ENCODE data around the gene KHDC4. TPM values are rescaled to one million over a fixed set of nuclear protein-coding genes. Genes with fewer than 3 reads are reported as not detected.

KHDC4 gene
- total and polyA plus RNA-seq, 2 experiments from 2014 or later = 47.1 to 57.7 TPM

DNA sequence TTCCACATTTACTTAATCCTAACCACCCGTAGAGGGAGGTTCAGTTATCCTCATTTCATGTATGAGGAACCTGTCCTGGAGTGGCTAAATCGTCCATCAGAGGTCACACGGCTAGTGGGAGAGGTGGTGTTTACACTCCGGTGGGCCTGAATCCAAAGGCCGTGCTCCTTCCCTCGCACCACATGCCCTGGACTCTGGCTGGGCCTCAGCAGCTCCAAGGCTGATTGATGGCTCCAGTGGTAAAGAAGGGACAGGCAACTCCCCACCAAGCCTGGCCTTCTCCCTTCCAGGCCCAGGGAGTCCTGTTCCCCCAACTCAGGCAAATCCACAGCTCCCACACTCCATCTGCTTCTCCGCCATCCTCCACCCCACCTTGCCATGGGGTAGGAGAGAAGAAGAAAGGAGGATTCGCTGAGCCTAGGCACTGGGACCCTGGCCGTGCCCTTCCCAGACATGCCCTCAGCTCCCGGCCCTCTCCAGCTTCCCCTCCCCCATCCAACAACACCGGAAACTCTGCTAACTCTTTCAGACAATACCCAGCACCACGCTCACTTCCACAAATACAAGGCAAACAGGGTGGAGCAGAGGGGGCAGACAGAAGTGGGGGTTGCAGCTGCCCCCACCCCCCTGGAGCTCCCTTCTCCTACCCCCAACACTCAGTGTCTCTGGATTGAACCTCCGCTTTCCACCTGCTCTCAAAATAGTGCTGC is 33.3 kb upstream of the KHDC4 start:
- Mint-ChIP-seq H3K4me1 (peaks cover 59% of the 10 kb centered on the region), H3K4me3 (peak overlapping the region; percentile 30), H3K27ac (peak overlapping the region; percentile 78), H3K36me3 (ENCODE audit: low read depth) (peaks cover 61% of the 10 kb centered on the region), H3K9me3 (no peaks in the 10 kb centered on the region), H3K27me3 (ENCODE audit: insufficient read depth, low read depth, poor library complexity) (peaks cover 13% of the 10 kb centered on the region)
- peaks cover 16% of the 10 kb centered on the region for H3K36me3 ChIP-seq (ENCODE audit: insufficient read depth)
- ATAC-seq (peak; percentile 41), DNase-seq (ENCODE audit: low spot score) (peak; percentile 69)
- H3K27ac ChIP-seq (ENCODE audit: low read depth) = peak overlapping the region; percentile 78
- peaks cover 33% of the 10 kb centered on the region for H4K20me1 ChIP-seq (replicated peaks; ENCODE audit: insufficient read depth)
- H3K27me3 ChIP-seq (ENCODE audit: insufficient read depth) = no peaks in the 10 kb centered on the region
- no peak for TF ChIP-seq EZH2phosphoT487 (IDR thresholded peaks at IDR 0.05; ENCODE audit: unreplicated experiment)
- TF ChIP-seq, protein P1, sequence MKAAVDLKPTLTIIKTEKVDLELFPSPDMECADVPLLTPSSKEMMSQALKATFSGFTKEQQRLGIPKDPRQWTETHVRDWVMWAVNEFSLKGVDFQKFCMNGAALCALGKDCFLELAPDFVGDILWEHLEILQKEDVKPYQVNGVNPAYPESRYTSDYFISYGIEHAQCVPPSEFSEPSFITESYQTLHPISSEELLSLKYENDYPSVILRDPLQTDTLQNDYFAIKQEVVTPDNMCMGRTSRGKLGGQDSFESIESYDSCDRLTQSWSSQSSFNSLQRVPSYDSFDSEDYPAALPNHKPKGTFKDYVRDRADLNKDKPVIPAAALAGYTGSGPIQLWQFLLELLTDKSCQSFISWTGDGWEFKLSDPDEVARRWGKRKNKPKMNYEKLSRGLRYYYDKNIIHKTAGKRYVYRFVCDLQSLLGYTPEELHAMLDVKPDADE (IDR thresholded peaks at IDR 0.05) = 0 out of 2 replicates have a peak, but pooled peaks have one; percentile 19
- no peak overlapping the region for H2AFZ ChIP-seq
- H3K4me3 ChIP-seq = peak overlapping the region; percentile 41
- peak overlapping the region; percentile 75 for H3K4me2 ChIP-seq
- peaks cover 11% of the 10 kb centered on the region; the same call in 1 of the 2 replicates for H3F3A ChIP-seq (replicated peaks; ENCODE audit: low read depth)
- H3K9me2 ChIP-seq (ENCODE audit: insufficient read depth) = no peaks in the 10 kb centered on the region
- peaks cover 42% of the 10 kb centered on the region for H3K4me1 ChIP-seq (ENCODE audit: insufficient read depth)
- H3K79me2 ChIP-seq (replicated peaks; ENCODE audit: insufficient read depth) = peaks cover 47% of the 10 kb centered on the region

DNA sequence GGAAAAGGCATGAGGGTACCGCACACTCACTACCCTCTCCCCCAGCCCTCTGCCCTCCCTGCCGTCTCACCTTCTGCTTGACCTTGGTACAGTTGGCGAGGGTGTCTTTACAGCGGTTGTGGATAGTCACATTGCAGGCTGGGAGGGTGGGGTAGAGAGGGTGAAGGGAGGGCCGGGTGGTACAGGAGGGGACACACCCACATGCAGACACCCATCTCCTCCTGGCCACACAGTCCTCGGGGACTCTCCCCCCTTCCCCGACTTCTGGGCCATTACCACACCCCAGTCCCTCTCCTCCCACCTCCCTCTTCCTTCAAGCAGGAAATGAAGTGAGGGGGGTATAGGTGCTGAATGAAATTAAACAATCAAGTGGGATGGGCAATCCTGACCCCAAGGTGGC is 32.5 kb upstream of the KHDC4 start:
- Histone ChIP-seq H3F3A (replicated peaks; ENCODE audit: low read depth) (peaks cover 13% of the 10 kb centered on the region; the same call in 1 of the 2 replicates), H3K79me2 (replicated peaks; ENCODE audit: insufficient read depth) (peaks cover 40% of the 10 kb centered on the region), H3K36me3 (ENCODE audit: insufficient read depth) (peaks cover 19% of the 10 kb centered on the region), H3K4me1 (ENCODE audit: insufficient read depth) (peaks cover 38% of the 10 kb centered on the region), H2AFZ (no peak overlapping the region), H3K27ac (ENCODE audit: low read depth) (0 out of 2 replicates have a peak overlapping the region, but pooled peaks have one; percentile 78), H3K4me3 (no peak overlapping the region), H4K20me1 (replicated peaks; ENCODE audit: insufficient read depth) (peaks cover 27% of the 10 kb centered on the region), H3K27me3 (ENCODE audit: insufficient read depth) (no peaks in the 10 kb centered on the region), H3K9me2 (ENCODE audit: insufficient read depth) (no peaks in the 10 kb centered on the region), H3K4me2 (no peak overlapping the region)
- DNase-seq (ENCODE audit: low spot score) (no peak), ATAC-seq (no peak)
- H3K4me3 Mint-ChIP-seq = no peak overlapping the region; the same call in 2 of the 3 replicates
- peaks cover 68% of the 10 kb centered on the region for H3K36me3 Mint-ChIP-seq (ENCODE audit: low read depth)
- peaks cover 52% of the 10 kb centered on the region for H3K4me1 Mint-ChIP-seq
- no peaks in the 10 kb centered on the region for H3K9me3 Mint-ChIP-seq
- peak overlapping the region; percentile 93 for H3K27ac Mint-ChIP-seq
- H3K27me3 Mint-ChIP-seq (ENCODE audit: insufficient read depth, low read depth, poor library complexity) = peaks cover 11% of the 10 kb centered on the region
- no peak for TF ChIP-seq ZNF331 (CRISPR knock-in tag; IDR thresholded peaks at IDR 0.05; ENCODE audit: low read depth)
- TF ChIP-seq JUNB (IDR thresholded peaks at IDR 0.05; ENCODE audit: unreplicated experiment) = no peak
- TF ChIP-seq, protein P1 (IDR thresholded peaks at IDR 0.05) = no peak
- no peak for TF ChIP-seq CREB1 (CRISPR knock-in tag; IDR thresholded peaks at IDR 0.05; ENCODE audit: low read depth)
- TF ChIP-seq, protein P2, sequence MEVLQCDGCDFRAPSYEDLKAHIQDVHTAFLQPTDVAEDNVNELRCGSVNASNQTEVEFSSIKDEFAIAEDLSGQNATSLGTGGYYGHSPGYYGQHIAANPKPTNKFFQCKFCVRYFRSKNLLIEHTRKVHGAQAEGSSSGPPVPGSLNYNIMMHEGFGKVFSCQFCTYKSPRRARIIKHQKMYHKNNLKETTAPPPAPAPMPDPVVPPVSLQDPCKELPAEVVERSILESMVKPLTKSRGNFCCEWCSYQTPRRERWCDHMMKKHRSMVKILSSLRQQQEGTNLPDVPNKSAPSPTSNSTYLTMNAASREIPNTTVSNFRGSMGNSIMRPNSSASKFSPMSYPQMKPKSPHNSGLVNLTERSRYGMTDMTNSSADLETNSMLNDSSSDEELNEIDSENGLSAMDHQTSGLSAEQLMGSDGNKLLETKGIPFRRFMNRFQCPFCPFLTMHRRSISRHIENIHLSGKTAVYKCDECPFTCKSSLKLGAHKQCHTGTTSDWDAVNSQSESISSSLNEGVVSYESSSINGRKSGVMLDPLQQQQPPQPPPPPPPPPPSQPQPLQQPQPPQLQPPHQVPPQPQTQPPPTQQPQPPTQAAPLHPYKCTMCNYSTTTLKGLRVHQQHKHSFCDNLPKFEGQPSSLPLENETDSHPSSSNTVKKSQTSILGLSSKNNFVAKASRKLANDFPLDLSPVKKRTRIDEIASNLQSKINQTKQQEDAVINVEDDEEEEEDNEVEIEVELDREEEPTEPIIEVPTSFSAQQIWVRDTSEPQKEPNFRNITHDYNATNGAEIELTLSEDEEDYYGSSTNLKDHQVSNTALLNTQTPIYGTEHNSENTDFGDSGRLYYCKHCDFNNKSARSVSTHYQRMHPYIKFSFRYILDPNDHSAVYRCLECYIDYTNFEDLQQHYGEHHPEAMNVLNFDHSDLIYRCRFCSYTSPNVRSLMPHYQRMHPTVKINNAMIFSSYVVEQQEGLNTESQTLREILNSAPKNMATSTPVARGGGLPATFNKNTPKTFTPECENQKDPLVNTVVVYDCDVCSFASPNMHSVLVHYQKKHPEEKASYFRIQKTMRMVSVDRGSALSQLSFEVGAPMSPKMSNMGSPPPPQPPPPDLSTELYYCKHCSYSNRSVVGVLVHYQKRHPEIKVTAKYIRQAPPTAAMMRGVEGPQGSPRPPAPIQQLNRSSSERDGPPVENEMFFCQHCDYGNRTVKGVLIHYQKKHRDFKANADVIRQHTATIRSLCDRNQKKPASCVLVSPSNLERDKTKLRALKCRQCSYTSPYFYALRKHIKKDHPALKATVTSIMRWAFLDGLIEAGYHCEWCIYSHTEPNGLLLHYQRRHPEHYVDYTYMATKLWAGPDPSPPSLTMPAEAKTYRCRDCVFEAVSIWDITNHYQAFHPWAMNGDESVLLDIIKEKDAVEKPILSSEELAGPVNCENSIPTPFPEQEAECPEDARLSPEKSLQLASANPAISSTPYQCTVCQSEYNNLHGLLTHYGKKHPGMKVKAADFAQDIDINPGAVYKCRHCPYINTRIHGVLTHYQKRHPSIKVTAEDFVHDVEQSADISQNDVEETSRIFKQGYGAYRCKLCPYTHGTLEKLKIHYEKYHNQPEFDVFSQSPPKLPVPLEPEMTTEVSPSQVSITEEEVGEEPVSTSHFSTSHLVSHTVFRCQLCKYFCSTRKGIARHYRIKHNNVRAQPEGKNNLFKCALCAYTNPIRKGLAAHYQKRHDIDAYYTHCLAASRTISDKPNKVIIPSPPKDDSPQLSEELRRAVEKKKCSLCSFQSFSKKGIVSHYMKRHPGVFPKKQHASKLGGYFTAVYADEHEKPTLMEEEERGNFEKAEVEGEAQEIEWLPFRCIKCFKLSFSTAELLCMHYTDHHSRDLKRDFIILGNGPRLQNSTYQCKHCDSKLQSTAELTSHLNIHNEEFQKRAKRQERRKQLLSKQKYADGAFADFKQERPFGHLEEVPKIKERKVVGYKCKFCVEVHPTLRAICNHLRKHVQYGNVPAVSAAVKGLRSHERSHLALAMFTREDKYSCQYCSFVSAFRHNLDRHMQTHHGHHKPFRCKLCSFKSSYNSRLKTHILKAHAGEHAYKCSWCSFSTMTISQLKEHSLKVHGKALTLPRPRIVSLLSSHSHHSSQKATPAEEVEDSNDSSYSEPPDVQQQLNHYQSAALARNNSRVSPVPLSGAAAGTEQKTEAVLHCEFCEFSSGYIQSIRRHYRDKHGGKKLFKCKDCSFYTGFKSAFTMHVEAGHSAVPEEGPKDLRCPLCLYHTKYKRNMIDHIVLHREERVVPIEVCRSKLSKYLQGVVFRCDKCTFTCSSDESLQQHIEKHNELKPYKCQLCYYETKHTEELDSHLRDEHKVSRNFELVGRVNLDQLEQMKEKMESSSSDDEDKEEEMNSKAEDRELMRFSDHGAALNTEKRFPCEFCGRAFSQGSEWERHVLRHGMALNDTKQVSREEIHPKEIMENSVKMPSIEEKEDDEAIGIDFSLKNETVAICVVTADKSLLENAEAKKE (CRISPR knock-in tag; IDR thresholded peaks at IDR 0.05) = no peak
- no peak for TF ChIP-seq ZNF114 (CRISPR knock-in tag; IDR thresholded peaks at IDR 0.05)
- TF ChIP-seq, protein P3, sequence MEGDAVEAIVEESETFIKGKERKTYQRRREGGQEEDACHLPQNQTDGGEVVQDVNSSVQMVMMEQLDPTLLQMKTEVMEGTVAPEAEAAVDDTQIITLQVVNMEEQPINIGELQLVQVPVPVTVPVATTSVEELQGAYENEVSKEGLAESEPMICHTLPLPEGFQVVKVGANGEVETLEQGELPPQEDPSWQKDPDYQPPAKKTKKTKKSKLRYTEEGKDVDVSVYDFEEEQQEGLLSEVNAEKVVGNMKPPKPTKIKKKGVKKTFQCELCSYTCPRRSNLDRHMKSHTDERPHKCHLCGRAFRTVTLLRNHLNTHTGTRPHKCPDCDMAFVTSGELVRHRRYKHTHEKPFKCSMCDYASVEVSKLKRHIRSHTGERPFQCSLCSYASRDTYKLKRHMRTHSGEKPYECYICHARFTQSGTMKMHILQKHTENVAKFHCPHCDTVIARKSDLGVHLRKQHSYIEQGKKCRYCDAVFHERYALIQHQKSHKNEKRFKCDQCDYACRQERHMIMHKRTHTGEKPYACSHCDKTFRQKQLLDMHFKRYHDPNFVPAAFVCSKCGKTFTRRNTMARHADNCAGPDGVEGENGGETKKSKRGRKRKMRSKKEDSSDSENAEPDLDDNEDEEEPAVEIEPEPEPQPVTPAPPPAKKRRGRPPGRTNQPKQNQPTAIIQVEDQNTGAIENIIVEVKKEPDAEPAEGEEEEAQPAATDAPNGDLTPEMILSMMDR (conservative IDR thresholded peaks at IDR 0.05; ENCODE audit: low read depth in 2 of 2) = no peak
- TF ChIP-seq EZH2phosphoT487 (IDR thresholded peaks at IDR 0.05; ENCODE audit: unreplicated experiment) = no peak

Data from GM23338 (cell line).